Gastroesophageal sphincter (tissue), 3 donors: ENCODE measurements around the gene PGBD2.

Experiments
- POLR2A ChIP-seq, 2 donors: fragments of 450-650 bp; IDR thresholded peaks; one replicate each; pipeline ENCODE4 v1.6.1; 2017; ENCODE audit warnings: antibody characterized with exemption in 2 of 2, mild to moderate bottlenecking in 2 of 2, moderate library complexity in 1 of 2
- POLR2AphosphoS5 ChIP-seq: sonication (generic); formaldehyde crosslinking; IDR thresholded peaks from one replicate; pipeline ENCODE4 v1.6.1; 2017; ENCODE audit warnings: antibody characterized with exemption
- TF ChIP-seq, protein P1 (sequence below), 4 experiments: fragments of 200-600 bp in 2 of 4; fragments of 450-650 bp in 2 of 4; sonication (generic) in 1 of 4; IDR thresholded peaks; one replicate each; pipeline ENCODE4 v1.5.1; 2017 to 2019; ENCODE audit warnings: antibody characterized with exemption in 4 of 4, mild to moderate bottlenecking in 2 of 4, moderate library complexity in 2 of 4

DNA sequence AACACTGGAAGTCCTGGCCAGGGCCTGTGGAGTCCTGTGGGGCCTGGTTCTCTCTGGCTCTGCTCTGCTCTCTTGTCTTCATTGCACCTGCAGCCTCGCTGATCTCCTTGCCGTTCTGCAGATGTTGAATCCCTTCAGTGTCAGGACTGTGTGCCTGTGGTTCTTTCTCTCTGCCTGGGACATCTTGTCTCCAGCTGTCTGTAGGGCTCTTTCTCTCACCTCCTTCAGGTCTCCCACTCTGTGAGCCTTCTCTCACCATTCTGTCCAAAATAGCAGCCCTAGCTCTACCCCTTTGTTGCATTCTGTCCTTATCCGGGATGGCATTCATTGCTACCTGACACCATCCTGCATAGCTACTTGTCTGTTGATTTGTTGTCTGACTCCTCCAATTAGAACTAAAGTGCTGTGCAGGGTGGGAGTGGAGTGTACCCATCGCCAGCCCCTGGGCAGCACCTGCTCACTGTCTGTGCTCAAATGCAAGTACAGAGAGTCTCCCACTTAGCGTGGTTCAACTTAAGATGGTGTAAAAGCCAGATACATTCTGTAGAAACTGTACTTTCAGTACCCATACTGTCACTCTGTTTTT lies 8.9 kb downstream of the PGBD2 start:
- TF ChIP-seq, protein P1, sequence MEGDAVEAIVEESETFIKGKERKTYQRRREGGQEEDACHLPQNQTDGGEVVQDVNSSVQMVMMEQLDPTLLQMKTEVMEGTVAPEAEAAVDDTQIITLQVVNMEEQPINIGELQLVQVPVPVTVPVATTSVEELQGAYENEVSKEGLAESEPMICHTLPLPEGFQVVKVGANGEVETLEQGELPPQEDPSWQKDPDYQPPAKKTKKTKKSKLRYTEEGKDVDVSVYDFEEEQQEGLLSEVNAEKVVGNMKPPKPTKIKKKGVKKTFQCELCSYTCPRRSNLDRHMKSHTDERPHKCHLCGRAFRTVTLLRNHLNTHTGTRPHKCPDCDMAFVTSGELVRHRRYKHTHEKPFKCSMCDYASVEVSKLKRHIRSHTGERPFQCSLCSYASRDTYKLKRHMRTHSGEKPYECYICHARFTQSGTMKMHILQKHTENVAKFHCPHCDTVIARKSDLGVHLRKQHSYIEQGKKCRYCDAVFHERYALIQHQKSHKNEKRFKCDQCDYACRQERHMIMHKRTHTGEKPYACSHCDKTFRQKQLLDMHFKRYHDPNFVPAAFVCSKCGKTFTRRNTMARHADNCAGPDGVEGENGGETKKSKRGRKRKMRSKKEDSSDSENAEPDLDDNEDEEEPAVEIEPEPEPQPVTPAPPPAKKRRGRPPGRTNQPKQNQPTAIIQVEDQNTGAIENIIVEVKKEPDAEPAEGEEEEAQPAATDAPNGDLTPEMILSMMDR (IDR thresholded peaks at IDR 0.05): no peak
- no peak for TF ChIP-seq POLR2A (IDR thresholded peaks at IDR 0.05)
- no peak for TF ChIP-seq POLR2AphosphoS5
